Activated naive CD4-positive, alpha-beta T cell treated with anti-CD3 and anti-CD28 coated beads, Interleukin-2, amount 50 U/mL, for 72 hours (primary cell): Measurements from ENCODE around the gene CAPN3. TPM values are rescaled to one million over a fixed set of nuclear protein-coding genes. Genes with fewer than 3 reads are reported as not detected.

Experiments used
- ATAC-seq, 2 donors: fragments of 150-1000 bp; cut with Tn5 transposase; 2 replicates each; pipeline ENCODE4 v1.10.0; 2021; ENCODE audit warnings: mild to moderate bottlenecking in 2 of 2, moderate library complexity in 2 of 2
- DNase-seq, 2 donors: peaks; one replicate each; pipeline ENCODE4 v3.0.0; 2021 to 2022; ENCODE audit warnings: low spot score in 2 of 2
- H3K27ac Mint-ChIP-seq, 2 donors: one replicate each; pipeline ENCODE4 v1.8.0; 2022; ENCODE audit warnings: mild to moderate bottlenecking in 2 of 2, mixed read lengths in 2 of 2
- H3K36me3 Mint-ChIP-seq, 2 donors: one replicate each; pipeline ENCODE4 v1.8.0; 2022; ENCODE audit warnings: mixed read lengths in 2 of 2
- H3K9me3 Mint-ChIP-seq, 2 donors: one replicate each; pipeline ENCODE4 v1.8.0; 2022; ENCODE audit warnings: mixed read lengths in 2 of 2
- total RNA-seq, 2 donors: library from RNA; stranded (reverse); gene quantifications; one replicate each; pipeline ENCODE4 v1.2.3, GENCODE V29; 2022

Gene CAPN3
- total RNA-seq, 2 donors from 2014 or later = 1.0 to 4.3 TPM

GRCh38 chr15:42456531-42456930 lies 97.2 kb downstream of the CAPN3 start:
- H3K9me3 Mint-ChIP-seq = no peaks in the 10 kb centered on the region
- ATAC-seq = no peak
- H3K27ac Mint-ChIP-seq = peak overlapping the region in 1 of 2 donors; percentile 14
- DNase-seq = no peak
- peaks cover 3% of the 10 kb centered on the region in 2 donors for H3K36me3 Mint-ChIP-seq

GRCh38 chr15:42456971-42457370 lies 97.7 kb downstream of the CAPN3 start:
- H3K9me3 Mint-ChIP-seq = no peaks in the 10 kb centered on the region
- ATAC-seq (no peak), DNase-seq (no peak)
- H3K27ac Mint-ChIP-seq = peak overlapping the region in 1 of 2 donors; percentile 14
- no peaks in the 10 kb centered on the region for H3K36me3 Mint-ChIP-seq

- Mint-ChIP-seq H3K9me3 (no peaks in the 10 kb centered on the region), H3K36me3 (no peaks in the 10 kb centered on the region), H3K27ac (peak overlapping the region; percentile 13 to 14)
- ATAC-seq (no peak), DNase-seq (no peak)
Measured at GRCh38 chr15:42457445-42458442, 98.4 kb downstream of the CAPN3 start.

GRCh38 chr15:42461261-42461660 lies 102.0 kb downstream of the CAPN3 start:
- H3K27ac Mint-ChIP-seq = no peak overlapping the region

More at GRCh38 chr15:42461261-42461660, 102.0 kb downstream of the CAPN3 start:
- no peaks in the 10 kb centered on the region for H3K9me3 Mint-ChIP-seq
- ATAC-seq (no peak), DNase-seq (no peak)
- H3K36me3 Mint-ChIP-seq = peaks cover 0 to 6% of the 10 kb centered on the region in 2 donors

Other genes with a start within 250 kb of the CAPN3 start
- not detected for gene PLA2G4F, start 202.9 kb upstream of the CAPN3 start, total RNA-seq
- gene VPS39, start 151.2 kb upstream of the CAPN3 start, total RNA-seq = 10 to 100 TPM; 55.2 to 90.7 TPM
- gene GANC, start 86.3 kb upstream of the CAPN3 start, total RNA-seq = 10 to 100 TPM; 25.0 to 32.4 TPM
- 10 to 100 TPM; 35.9 to 45.2 TPM for gene TMEM87A, start 86.1 kb upstream of the CAPN3 start, total RNA-seq
- 10 to 100 TPM; 58.5 to 62.8 TPM for gene ZNF106, start 131.6 kb downstream of the CAPN3 start, total RNA-seq
- gene SNAP23, start 136.1 kb downstream of the CAPN3 start, total RNA-seq = 10 to 100 TPM; 66.7 to 68.6 TPM
- 10 to 100 TPM; 16.1 to 29.6 TPM for gene LRRC57, start 189.3 kb downstream of the CAPN3 start, total RNA-seq
- 10 to 100 TPM; 37.2 to 87.9 TPM for gene HAUS2, start 189.3 kb downstream of the CAPN3 start, total RNA-seq
- 1 to 10 TPM; 6.5 to 7.4 TPM for gene STARD9, start 216.1 kb downstream of the CAPN3 start, total RNA-seq